ENCODE results near the gene FXYD4.

FXYD4 gene

DNA sequence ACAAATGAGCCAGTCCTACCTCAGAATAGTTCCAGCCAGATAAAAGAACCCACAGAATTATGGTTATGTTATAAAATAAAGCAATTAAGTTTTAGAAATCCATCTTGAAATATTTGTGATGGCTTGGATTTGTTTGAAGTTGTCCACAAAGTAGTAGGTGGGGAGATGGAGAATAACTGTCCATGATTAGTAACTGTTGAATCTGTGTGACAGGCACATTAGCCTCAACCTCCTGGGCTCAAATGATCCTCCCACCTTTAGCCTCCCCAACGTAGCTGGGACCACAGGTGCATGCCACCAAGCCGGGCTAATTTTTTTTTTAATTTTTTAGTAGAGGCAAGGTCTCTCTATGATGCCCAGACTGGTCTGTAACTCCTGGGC lies 27.5 kb downstream of the FXYD4 start:
- DNase-seq: no peak

DNA sequence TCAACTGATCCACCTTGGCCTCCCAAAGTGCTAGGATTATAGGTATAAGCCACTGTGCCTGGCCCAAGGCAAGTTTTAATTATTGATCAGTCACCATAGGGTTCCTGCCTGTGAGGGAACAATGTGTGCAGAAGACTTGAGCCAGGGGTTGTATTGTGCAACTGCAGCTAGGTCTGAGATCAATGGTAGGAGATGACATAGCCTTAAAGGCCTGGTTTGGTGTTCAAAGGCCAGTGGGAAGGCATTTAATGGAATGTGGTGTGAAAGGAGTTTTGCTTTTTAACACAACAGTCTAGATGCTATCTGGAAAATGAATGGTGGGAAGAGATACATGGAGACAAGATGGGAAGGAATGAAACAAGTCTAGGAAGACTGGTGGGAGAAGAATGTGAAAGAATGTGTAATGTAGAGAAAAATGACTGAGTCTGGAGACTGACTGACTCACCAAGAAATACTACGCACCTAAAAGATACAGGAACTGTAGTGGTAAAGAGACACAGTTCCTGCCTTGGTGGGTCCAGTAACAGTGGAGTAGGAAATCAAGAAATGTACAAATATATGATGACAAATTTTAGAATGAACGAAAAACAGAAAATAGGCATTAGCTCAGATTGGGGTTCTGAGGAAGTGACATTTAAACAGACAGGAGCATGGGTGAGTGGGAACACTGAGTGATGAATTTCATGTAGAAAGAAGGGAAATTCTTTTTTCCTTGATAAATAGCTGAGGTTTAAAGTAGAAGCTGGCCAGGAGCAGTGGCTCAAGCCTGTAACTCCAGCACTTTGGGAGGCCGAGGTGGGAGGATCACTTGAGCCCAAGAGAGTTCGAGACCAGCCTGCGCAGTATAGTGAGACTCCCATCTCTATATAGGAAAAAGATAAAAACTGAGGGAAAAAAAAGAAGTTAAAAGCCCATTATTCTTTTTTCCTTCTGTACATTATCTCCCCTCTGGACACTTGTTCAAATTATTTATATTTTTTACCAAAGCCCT lies 28.2 kb downstream of the FXYD4 start:
- DNase-seq: no peak

DNA sequence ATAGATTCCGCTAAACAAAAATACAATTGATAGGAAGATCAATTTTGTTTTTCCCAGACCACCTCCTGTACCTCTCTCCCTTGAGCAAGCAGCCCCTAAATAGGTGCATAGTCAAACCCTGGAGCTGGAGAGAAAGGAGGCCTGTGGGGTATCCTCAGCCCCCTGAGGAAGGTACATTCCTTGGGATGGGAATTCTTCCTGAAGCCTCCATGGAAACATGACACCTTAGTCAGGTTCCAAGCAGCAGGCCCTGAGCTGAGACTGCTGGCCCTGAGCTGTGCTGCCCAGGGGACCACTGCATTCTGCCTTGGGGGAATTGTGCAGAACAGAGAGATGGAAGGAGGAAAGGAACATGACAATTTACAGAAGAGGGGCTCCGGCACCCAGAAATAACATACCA lies 30.2 kb downstream of the FXYD4 start:
- DNase-seq: no peak

DNA sequence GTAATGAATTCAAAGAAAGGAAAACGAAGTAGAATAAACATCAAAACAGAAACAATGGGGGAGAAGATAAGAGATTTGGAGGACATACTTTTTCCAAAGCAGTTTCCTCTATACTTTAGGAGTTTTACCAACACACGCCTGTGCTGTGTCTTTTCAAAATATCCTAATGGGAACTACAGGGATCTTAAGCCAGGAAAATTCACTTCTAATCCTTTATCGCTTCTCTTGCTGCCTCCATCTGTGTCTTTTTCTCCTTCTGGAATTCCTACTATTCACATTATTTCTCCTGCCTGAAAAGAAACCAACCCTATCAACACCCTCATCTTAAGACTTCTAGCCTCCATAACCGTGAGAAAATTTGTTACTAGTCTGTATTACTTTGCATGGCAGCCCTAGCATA lies 30.7 kb downstream of the FXYD4 start:
- no peak for DNase-seq

DNA sequence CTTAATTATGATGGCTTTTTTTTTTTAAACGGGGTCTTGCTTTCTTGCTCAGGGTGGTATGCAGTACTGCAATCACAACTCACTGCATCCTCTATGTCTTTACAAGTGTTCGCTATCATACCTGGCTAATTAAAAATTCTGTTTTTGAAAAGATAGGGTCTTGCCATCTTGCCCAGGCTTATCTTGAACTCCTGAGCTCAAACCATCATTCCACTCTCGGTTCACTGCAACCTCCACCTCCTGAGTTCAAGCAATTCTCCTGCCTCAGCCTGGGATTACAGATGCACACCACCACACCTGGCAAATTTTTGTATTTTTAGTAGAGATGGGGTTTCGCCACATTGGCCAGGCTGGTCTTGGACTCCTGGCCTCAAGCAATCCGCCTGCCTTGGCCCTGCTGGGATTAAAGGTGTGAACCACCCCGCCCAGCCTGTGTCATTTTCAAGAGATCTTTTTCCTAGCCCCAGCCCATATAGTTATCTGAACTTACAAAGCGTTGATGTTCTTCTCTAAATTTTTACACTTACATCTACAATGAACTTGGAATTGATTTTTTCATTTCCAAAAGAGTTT lies 31.5 kb downstream of the FXYD4 start:
- no peak for DNase-seq

DNA sequence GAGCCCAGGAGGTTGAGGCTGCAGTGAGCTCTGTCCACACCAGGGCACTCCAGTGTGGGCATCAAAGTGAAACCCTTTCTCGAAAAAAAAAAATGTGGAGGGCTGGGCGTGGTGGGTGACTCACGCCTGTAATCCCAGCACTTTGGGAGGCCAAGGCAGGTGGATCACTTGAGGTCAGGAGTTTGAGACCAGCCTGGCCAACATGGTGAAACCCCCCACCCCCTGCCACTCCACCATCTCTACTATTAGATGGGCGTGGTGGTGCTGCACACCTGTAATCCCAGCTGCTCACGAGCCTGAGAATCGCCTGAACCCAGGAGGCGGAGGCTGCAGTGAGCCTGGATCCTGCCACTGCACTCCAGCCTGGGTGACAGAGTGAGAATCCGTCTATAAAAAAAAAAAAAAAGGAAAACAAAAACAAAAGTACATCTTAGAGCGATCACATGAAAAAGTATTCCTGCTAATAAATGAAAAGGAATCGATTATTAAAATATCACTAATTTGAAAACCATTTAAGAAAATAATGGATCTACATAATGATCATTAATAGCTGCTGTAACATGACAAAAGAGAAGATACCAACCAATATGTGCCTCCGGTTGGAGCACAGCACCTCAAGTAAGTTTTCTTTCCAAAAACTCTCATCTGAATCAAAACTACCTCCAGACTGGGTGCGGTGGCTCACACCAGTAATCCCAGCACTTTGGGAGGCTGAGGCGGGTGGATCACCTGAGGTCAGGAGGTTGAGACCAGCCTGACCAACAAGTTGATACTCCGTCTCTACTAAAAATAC lies 32.7 kb downstream of the FXYD4 start:
- no peak for DNase-seq

DNA sequence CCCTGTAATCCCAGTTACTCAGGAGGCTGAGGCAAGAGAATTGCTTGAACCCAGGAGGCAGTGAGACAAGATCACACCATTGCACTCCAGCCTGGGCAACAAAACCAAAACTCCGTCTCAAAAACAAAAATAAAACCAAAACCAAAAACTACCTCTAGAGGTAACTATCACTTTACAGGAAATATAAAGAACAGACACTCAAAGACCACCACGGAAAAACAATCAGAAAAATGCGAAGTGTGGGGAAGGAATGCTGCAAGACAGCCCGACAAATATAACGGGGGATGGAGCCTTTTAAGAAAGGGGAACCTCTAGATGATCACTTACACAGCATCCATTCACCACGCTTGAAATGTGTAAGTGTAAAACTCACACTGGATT lies 33.3 kb downstream of the FXYD4 start:
- DNase-seq: no peak

DNA sequence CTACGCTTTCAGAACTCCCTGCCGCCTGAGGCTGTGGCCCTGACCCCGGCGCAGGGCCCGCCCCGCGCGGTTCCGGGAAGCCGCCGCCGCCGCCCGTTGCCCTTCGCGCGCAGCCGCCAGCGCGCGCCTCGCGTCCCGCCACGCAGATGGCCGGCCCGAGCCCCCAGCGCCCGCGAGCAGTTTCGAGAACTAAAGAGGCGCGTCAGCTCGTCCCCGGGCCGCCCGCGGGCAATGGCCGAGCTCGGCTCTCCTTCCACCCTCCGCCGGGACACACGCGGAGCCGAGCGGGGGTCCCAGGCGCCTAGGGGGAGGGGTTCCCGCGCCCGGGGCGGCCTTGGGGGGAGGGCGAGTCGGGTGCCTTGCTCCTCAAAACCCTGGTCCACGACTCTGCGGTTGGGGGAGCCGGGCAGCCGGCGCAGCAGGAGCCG lies 35.7 kb downstream of the FXYD4 start:
- DNase-seq: no peak

DNA sequence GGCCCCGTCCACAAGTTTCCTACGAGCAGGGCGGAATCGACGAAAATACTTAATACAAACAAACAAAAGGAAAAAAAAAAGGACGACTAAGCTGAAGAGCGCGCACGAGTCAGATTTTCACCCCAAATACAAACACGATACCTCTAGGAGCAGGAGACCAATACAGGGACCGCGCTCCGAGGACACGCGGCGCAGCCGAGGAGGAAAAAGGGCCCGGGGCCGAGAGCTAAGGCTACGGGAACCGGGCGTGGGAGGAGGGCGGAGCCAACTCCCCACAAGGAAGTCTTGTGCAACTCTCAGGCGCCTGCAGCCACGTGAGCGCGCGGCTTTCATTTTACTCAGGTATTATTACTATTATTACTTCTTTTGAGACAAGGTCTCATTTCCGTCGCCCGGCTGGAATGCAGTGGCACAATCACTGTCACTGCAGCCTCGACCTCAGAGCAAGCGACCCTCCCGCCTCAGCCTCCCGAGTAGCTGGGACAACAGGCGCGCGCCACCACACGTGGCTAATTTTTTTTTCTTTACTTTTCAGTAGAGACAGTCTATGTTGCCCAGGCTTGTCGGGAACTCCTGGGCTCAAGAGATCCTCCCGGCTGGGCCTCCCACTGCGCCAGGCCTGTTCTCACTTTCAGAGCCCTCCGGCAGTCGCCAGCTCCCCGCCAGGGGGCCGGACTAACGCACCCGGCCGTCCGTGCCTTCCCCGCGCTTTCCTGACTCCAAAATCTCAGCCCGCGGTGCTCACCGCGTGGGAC lies 36.3 kb downstream of the FXYD4 start:
- DNase-seq: peak; percentile 65

DNA sequence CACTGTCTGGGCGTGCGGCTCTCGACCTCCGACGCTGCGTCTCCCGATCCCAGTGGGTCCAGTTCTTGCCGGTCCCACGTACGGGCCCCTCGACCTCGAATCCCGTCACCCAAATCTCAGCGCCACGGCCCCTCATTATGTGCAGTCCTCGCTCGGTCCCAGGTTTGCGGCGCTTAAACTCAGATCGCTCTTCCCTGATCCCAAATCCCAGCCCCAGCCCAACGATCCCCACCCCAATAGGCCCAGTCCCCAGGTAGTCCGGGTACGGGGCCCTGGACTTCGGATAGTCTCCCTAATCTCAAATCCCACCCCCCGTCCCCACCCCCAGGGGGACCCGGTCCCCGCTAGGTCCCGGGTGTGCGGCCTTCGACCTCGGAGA lies 36.9 kb downstream of the FXYD4 start:
- no peak for DNase-seq

DNA sequence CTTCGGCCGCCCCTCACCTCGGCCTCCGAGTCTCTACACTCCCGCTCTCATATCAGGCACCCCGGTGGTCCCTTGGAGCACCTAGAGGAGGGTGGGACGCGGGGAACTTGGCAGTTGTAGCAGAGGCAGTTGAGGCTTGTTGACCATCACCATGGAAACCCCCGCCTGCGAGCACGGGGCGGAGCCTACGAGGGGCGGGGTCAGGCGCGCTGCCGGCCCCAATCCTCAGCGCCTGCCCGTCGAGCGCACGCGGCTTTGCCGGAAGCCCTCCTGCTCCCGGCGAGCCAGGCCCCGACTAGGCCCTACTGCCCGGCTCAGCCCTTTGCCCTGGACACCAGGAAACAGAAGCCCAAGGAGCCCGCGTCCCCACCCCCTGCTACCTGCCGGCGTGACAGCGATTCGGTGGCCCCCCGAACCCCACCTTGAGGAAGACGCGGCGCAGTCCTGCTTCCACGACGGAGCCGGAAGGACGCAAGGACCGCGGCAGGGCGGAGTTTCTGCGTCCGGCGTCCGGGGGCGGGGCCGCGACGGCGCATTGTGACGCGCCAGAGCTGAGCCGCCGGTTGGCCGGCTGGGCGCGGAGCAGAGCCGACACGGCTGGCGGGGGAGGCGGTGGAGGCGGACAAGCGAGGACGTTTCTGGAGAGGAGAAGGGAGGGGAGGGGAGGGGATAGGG lies 37.4 kb downstream of the FXYD4 start, which contains the start of gene HNRNPF:
Gene HNRNPF (minus strand): TSS at position 477 of the 675 bp plus-strand sequence. CDS start 21,302 bp downstream, outside the sequence.
- peak; percentile 75 for DNase-seq

DNA sequence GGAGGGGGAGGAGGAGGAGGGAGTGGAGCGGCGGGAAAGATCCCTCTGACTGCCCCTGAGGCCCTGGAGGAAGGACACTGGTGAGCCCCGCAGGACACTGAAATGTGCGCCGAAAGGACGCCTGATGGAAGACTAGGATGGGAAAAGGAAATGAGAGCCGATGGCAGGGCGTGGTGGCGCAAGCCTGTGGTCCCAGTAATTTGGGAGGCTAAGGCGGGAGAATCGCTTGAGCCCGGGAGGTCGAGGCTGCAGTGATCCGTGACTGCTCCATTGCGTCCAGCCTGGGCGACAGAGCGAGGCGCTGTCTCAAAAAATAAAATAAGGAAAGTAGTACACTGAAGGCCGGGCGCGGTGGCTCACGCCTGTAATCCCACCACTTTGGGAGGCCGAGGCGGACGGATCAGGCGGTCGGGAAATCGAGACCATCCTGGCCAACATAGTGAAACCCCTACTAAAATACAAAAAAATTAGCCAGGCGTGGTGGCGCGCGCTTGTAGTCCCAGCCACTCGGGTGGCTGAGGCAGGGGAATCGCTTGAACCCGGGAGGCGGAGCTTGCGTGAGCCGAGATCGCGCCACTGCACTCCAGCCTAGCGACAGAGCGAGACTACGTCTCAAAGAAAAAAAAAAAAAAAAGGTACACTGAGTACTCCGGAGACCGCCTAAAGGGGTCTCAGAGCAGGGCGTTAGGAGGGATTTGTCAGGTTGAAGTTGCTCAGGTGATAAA lies 38.1 kb downstream of the FXYD4 start:
- DNase-seq: no peak

DNA sequence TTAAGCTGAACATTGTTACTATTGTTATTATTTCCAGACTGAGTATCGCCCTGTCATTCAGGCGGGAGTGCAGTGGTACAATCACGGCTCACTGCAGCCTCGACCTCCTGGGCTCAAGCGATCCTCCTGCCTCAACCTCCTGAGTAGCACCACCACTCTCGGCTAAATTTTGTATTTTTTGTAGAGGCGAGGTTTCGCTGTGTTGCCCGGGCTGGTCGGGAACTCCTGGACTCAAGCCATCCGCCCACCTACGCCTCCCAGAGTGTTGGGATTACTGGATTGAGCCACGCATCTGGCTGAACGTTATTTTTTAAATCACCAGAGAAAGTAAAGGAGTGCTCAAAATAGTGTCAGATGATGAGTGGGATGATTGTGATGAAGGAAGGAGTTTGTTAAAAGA lies 38.9 kb downstream of the FXYD4 start:
- no peak for DNase-seq

DNA sequence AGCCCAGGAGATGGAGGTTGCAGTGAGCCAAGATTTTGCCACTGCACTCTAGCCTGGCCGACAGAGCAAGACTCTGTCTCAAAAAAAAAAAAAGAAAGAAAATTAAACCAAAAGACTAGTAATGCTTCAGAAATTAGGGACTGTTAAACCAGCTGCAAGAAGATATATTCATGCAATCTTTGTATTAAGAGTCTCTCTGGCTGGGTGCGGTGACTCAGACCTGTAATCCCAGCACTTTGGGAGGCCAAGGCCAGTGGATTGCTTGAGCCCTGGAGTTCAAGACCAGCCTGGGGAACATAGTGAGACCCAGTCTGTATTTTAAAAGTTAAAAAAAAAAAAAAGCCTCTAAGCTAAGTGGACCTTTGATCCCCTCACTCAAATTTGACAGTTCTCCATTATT lies 40.1 kb downstream of the FXYD4 start:
- no peak for DNase-seq

DNA sequence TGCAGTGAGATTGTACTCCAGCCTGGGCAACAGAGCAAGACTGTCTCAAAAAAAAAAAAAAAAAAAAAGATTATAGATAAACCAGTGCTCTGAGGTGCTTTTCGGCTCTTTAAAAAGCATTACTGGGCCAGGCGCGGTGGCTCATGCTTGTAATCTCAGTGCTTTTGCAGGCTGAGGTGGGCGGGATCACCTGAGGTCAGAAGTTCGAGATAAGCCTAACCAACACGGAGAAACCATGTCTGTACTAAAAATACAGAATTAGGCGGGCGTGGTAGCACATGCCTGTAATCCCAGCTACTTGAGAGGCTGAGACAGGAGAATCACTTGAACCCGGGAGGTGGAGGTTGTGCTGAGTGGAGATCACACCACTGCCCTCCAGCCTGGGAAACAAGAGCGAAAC lies 44.1 kb downstream of the FXYD4 start:
- DNase-seq: no peak

DNA sequence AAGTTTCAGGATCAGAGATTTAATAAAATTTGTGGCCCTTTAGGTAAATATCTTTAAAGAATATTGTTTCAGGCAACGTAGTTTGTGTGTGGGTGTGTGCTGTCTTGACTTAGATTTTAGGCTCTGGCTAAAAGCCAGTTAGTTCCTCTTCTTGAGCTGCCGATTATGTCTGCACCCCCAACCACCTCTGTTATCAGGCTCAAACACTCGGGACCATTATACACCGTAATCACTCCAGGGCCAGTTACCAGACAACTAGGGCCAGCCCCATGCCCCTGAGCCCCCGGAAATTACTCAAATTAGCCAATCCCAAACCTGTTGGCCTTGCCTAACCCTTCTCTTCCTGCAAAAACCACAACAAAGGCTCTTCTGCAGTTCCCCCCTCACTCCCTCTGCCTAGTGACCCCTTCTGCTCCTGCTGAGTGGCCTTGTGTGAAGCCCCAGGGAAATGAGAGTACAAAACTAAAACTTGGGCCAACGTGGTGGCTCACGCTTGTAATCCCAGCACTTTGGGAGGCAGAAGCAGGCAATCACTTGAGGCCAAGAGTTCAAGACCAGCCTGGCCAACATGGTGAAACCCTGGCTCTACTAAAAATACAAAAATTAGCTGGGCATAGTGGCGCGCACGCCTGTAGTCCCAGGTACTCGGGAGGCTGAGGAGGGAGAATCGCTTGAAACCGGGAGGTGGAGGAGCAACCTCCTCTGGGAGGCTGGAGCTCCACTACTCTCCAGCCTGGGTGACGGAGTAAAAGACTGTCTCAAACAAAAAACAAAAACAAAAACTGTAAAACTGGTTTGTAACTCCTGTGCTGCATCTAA lies 46.7 kb downstream of the FXYD4 start:
- DNase-seq: peak; percentile 24

DNA sequence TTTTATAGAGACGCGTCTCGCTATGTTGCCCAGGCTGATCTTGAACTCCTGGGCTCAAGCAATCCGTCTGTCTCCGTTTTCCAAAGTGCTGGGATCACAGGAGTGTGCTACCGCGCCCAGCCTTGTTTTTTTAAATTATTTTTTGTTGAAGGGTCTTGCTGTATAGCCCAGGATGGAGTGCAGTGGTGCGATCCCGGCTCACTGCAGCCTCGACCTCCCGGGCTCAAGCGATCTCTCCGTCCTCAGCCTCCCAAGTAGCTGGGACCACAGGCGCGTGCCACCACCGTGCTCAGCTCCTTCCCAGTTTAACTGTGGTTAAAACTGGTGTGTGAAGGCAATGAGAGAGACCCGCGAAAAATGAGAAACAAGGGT lies 48.5 kb downstream of the FXYD4 start:
- DNase-seq: no peak

DNA sequence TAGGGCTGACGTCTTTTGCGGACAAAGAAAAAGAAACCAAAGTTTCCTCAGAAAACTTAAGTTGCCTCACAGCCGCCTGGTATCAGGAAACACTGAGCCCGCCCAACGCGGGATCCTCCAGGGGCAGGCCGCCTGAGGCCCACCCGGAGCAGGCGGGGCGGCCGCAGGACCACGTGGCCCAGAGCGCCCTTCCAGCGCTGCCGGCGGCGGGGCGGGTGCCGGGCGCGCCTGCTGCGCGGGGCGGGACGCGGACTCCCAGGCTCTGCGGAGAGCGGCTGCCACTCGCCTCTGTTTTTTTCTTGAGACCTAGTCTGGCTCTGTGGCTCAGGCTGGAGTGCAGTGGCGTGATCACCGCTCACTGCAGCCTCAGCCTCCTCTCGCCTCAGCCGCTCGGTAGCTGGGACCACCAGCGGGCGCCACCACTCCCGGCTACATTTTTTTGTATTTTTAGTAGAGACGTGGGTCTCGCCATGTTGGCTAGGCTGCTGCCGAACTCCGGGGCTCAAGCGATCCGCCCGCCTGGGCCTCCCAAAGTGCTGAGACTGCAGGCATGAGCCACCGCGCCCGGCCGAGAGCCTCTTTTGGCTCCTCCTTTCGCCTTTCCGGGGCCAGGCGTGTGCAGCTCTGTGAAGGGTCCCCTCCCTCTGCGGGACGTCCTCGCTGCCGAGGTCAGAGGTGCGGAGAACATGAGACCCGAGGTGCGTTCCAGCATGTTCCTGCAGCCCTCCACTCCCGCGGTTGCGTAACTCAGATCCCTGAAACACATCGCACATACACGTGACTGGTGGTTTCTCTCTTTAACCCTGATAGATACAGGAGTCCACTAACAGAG lies 49.1 kb downstream of the FXYD4 start:
- no peak for DNase-seq

DNA sequence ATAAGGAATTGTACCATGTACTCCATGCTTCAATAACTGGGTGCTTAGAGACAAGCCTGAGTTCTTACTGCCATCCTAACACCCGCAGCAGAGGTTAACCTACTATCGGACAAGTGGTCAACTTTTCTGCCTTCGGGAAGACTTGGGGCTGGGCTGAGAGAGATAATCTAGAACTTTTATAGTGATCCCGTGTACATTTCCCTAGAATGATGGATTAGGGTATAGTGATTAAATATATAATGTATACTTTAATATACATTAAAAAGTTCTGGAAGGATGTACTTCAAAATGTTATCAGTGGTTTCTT lies 49.7 kb downstream of the FXYD4 start:
- DNase-seq: no peak

DNA sequence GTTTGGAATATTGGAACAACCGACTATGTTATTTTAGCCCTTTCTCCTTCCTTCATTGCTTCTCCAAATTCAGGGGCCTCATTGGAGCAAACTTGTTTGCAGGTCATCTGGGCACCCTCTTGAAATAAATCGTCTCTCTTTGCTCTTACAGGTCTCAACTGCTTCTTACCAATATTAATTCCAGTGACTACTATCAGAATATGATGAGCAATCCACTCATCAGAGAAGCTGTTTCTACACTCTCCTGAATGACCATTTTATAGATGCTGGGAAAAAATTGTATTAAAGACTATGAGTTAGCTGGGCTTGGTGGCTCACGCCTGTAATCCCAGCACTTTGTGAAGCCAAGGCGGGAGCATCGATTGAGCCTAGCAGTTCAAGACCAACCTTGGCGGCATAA lies 50.1 kb downstream of the FXYD4 start:
- DNase-seq: no peak

Data from NCI-H1436 treated with DMSO at 0.1 percent for 48 hours (cell line).